ENCODE data around the gene TIMP3. TPM values are rescaled to one million over a fixed set of nuclear protein-coding genes. Genes with fewer than 3 reads are reported as not detected.

The TIMP3 gene
- total and polyA plus RNA-seq, 2 of the 4 experiments (the other 2 are of a cell fraction): 98.8 to 179 TPM

- no peak for TF ChIP-seq MXI1 (IDR thresholded peaks at IDR 0.05; ENCODE audit: borderline replicate concordance, low read depth, low read length)
- TF ChIP-seq CTCF (conservative IDR thresholded peaks at IDR 0.05; ENCODE audit: low read depth, low read length): no peak
- no peak for TF ChIP-seq RFX5 (IDR thresholded peaks at IDR 0.05; ENCODE audit: low read depth, low read length)
- no peak for TF ChIP-seq FOS (IDR thresholded peaks at IDR 0.05; ENCODE audit: low read depth, low read length)
- TF ChIP-seq NFE2L2 (IDR thresholded peaks at IDR 0.05; ENCODE audit: low read depth, low read length): no peak
- TF ChIP-seq POLR2A (IDR thresholded peaks at IDR 0.05; ENCODE audit: low read depth, low read length): no peak
- no peak for TF ChIP-seq SMC3 (IDR thresholded peaks at IDR 0.05; ENCODE audit: low read depth, low read length)
- TF ChIP-seq, protein P1, sequence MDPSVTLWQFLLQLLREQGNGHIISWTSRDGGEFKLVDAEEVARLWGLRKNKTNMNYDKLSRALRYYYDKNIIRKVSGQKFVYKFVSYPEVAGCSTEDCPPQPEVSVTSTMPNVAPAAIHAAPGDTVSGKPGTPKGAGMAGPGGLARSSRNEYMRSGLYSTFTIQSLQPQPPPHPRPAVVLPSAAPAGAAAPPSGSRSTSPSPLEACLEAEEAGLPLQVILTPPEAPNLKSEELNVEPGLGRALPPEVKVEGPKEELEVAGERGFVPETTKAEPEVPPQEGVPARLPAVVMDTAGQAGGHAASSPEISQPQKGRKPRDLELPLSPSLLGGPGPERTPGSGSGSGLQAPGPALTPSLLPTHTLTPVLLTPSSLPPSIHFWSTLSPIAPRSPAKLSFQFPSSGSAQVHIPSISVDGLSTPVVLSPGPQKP (IDR thresholded peaks at IDR 0.05; ENCODE audit: borderline replicate concordance, low read depth, low read length): no peak
- no peak for TF ChIP-seq RAD21 (IDR thresholded peaks at IDR 0.05; ENCODE audit: low read length)
- no peak for TF ChIP-seq MAZ (IDR thresholded peaks at IDR 0.05; ENCODE audit: borderline replicate concordance, low read depth, low read length)
- TF ChIP-seq CEBPB (IDR thresholded peaks at IDR 0.05; ENCODE audit: low read depth, low read length): no peak
- no peak for TF ChIP-seq RCOR1 (IDR thresholded peaks at IDR 0.05; ENCODE audit: insufficient replicate concordance, low read length)
- TF ChIP-seq CHD1 (IDR thresholded peaks at IDR 0.05; ENCODE audit: low read depth, low read length): no peak
- TF ChIP-seq BHLHE40 (IDR thresholded peaks at IDR 0.05; ENCODE audit: low read depth, low read length): no peak
- TF ChIP-seq, protein P2, sequence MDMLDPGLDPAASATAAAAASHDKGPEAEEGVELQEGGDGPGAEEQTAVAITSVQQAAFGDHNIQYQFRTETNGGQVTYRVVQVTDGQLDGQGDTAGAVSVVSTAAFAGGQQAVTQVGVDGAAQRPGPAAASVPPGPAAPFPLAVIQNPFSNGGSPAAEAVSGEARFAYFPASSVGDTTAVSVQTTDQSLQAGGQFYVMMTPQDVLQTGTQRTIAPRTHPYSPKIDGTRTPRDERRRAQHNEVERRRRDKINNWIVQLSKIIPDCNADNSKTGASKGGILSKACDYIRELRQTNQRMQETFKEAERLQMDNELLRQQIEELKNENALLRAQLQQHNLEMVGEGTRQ (IDR thresholded peaks at IDR 0.05; ENCODE audit: low read depth, low read length): no peak
- TF ChIP-seq MAFK (IDR thresholded peaks at IDR 0.05; ENCODE audit: low read depth, low read length): no peak
- H2AK5ac ChIP-seq (ENCODE audit: low read depth, low read length): no peak overlapping the region
- H4K5ac ChIP-seq (ENCODE audit: low read depth, low read length): no peak overlapping the region
- H3K4ac ChIP-seq (ENCODE audit: low read depth, low read length): no peak overlapping the region
- ChIA-PET CTCF (no interaction called here), POLR2A (ENCODE audit: unreplicated experiment) (no interaction called here)
- no peak overlapping the region for H2BK120ac ChIP-seq (ENCODE audit: low read depth, low read length)
- no peak overlapping the region for H2BK5ac ChIP-seq (ENCODE audit: low read depth, low read length, poor library complexity, severe bottlenecking)
- H2AFZ ChIP-seq (replicated peaks; ENCODE audit: low read length, poor library complexity): no peak overlapping the region
- no peak overlapping the region for H3K9ac ChIP-seq (ENCODE audit: low read depth, low read length)
- H3K14ac ChIP-seq (replicated peaks; ENCODE audit: low read depth, low read length): no peak overlapping the region
- H2BK20ac ChIP-seq (ENCODE audit: low read depth, low read length): no peak overlapping the region
- dilution Hi-C loops (cut with HindIII; ENCODE audit: low sequenced_read_pairs, unreplicated experiment) (no loop called here), in situ Hi-C loops (cut with MboI; ENCODE audit: low sequenced_read_pairs) (loop anchor here (10.0 kb wide), 1 partner anchor 432 kb away; no protein-coding TSS in a partner anchor), intact Hi-C loops (cut with micrococcal nuclease) (loop anchor here (10.0 kb wide), 1 partner anchor 58 kb away; no protein-coding TSS in a partner anchor)
- H3K27me3 ChIP-seq (ENCODE audit: control insufficient read depth, insufficient read depth, low read length): no peaks in the 10 kb centered on the region
- no peaks in the 10 kb centered on the region for H3K9me3 ChIP-seq (ENCODE audit: control insufficient read depth, insufficient read depth, low read length)
- no peak overlapping the region for H4K8ac ChIP-seq (ENCODE audit: low read depth in 2 of 2, low read length in 2 of 2)
- H3K4me2 ChIP-seq (ENCODE audit: low read depth, low read length): no peak overlapping the region
- DNase-seq (no peak), ATAC-seq (ENCODE audit: low read depth) (no peak)
- BruUV-seq (replicated peaks): no TSS peak
- H3K4me3 ChIP-seq (ENCODE audit: insufficient read depth, low read depth, low read length): no peak overlapping the region
- H4K20me1 ChIP-seq (ENCODE audit: insufficient read depth, low read length): peaks cover 96% of the 10 kb centered on the region
- 67% methylated on average over 1 of the region's 7 CpGs; no CpG with 5 or more reads in 1 of the 2 experiments for WGBS, 2 experiments (ENCODE audit: extremely low coverage in 2 of 2, insufficient read length in 1 of 2)
- H2BK15ac ChIP-seq (ENCODE audit: low read depth, low read length): no peak overlapping the region
- no peaks in the 10 kb centered on the region; the same call in 1 of the 2 replicates for H3K4me1 ChIP-seq (ENCODE audit: control insufficient read depth, insufficient read depth, low read length)
- H3K23ac ChIP-seq (ENCODE audit: low read depth, low read length): no peak overlapping the region
- H3K36me3 ChIP-seq (ENCODE audit: control insufficient read depth, insufficient read depth, low read length): peaks cover 57% of the 10 kb centered on the region
- no peak overlapping the region for H2AK9ac ChIP-seq (replicated peaks; ENCODE audit: low read depth, low read length, poor library complexity)
- H3K18ac ChIP-seq (ENCODE audit: low read depth, low read length): no peak overlapping the region
- H3K56ac ChIP-seq (ENCODE audit: extremely low read depth, insufficient read depth, low read length): no peak overlapping the region
- H3K9me1 ChIP-seq (ENCODE audit: insufficient read depth, low read length): peaks cover 25% of the 10 kb centered on the region
- no peak overlapping the region for H3K27ac ChIP-seq (ENCODE audit: insufficient read depth, low read length)
- peaks cover 34 to 83% of the 10 kb centered on the region in 2 experiments for H3K79me1 ChIP-seq (ENCODE audit: low read depth in 1 of 2, low read length in 2 of 2)
- no peak overlapping the region for H4K91ac ChIP-seq (ENCODE audit: insufficient read depth, low read depth, low read length)
These were observed 25.6 kb downstream of the TIMP3 start for GRCh38 chr22:32827049-32827602.

Data from IMR-90 (cell line).